ENCODE measurements around the gene RAB30. TPM values are rescaled to one million over a fixed set of nuclear protein-coding genes. Genes with fewer than 3 reads are reported as not detected.

RAB30 gene
- total RNA-seq, 2 experiments from 2014 or later, result 9.8 to 10.9 TPM

DNA sequence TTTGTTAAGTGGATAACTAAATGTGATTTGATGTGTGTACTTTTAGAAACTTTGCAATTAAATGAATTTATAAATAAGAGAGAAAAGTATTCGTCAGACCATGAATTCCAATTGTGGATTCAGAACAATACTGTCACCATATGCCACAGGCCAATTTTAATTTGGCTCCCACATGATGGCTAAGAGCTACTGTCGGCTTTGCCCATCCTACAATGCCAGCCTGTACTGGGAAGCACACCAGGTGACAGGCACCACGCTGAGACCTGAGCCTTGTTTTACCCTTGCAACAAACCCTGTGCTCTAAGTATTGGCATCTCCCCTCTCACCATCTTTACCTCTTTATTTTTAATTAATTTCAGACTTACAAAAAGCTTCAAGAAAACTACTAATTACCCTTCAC lies 14.0 kb downstream of the RAB30 start:
- TF ChIP-seq, protein P1, sequence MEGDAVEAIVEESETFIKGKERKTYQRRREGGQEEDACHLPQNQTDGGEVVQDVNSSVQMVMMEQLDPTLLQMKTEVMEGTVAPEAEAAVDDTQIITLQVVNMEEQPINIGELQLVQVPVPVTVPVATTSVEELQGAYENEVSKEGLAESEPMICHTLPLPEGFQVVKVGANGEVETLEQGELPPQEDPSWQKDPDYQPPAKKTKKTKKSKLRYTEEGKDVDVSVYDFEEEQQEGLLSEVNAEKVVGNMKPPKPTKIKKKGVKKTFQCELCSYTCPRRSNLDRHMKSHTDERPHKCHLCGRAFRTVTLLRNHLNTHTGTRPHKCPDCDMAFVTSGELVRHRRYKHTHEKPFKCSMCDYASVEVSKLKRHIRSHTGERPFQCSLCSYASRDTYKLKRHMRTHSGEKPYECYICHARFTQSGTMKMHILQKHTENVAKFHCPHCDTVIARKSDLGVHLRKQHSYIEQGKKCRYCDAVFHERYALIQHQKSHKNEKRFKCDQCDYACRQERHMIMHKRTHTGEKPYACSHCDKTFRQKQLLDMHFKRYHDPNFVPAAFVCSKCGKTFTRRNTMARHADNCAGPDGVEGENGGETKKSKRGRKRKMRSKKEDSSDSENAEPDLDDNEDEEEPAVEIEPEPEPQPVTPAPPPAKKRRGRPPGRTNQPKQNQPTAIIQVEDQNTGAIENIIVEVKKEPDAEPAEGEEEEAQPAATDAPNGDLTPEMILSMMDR (IDR thresholded peaks at IDR 0.05), result no peak
- Mint-ChIP-seq H3K36me3 (ENCODE audit: low read depth) (peaks cover 47% of the 10 kb centered on the region), H3K4me3 (no peak overlapping the region), H3K4me1 (ENCODE audit: low read depth) (peaks cover 72% of the 10 kb centered on the region), H3K27me3 (no peaks in the 10 kb centered on the region), H3K9me3 (peaks cover 18% of the 10 kb centered on the region), H3K27ac (no peak overlapping the region)
- DNase-seq, result no peak
- ChIA-PET CTCF (interaction anchor here (1.3 to 2.0 kb wide), 3 partner anchors 9 to 16 kb away, joined by 3 to 10 read pairs (median 3); no protein-coding TSS in a partner anchor), POLR2A (interaction anchor here (1.0 kb wide), 1 partner anchor 19 kb away, joined by 3 read pairs; no protein-coding TSS in a partner anchor)
- no peak for ATAC-seq
- intact Hi-C loops (cut with micrococcal nuclease), result loop anchor here (10.0 kb wide), 1 partner anchor 53 kb away; no protein-coding TSS in a partner anchor

DNA sequence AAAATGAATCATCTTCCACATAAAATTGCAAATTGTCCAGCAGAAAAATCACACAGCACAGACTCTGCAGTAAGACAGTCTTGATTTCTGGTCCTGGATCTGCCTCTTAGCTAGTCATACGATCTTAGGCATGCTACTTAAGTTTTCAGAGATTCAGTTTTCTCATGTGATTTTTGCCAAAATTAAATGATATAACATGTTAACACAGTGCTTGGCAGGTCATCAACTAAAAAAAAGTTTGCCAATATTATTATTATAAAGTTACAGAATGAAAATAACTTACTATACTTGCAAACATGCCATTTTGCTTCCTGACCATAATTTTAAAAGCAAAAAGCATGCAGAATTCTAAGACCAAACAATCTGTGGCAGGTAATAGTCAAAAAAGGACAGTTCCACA lies 15.1 kb downstream of the RAB30 start:
- Mint-ChIP-seq H3K4me1 (ENCODE audit: low read depth) (peaks cover 73% of the 10 kb centered on the region), H3K36me3 (ENCODE audit: low read depth) (peaks cover 41% of the 10 kb centered on the region), H3K27ac (no peak overlapping the region), H3K27me3 (no peaks in the 10 kb centered on the region), H3K9me3 (peaks cover 12% of the 10 kb centered on the region), H3K4me3 (no peak overlapping the region)
- TF ChIP-seq, protein P1 (IDR thresholded peaks at IDR 0.05), result no peak
- CTCF ChIA-PET, result interaction anchor here (0.7 to 2.0 kb wide), 5 partner anchors 10 to 37 kb away, joined by 3 to 10 read pairs (median 3); no protein-coding TSS in a partner anchor
- intact Hi-C loops (cut with micrococcal nuclease), result loop anchor here (10.0 kb wide), 1 partner anchor 52 kb away; no protein-coding TSS in a partner anchor
- ATAC-seq (peak; percentile 5), DNase-seq (no peak)
- POLR2A ChIA-PET, result interaction anchor here (1.0 to 1.1 kb wide), 3 partner anchors 10 to 18 kb away, joined by 3 to 4 read pairs (median 3); no protein-coding TSS in a partner anchor

DNA sequence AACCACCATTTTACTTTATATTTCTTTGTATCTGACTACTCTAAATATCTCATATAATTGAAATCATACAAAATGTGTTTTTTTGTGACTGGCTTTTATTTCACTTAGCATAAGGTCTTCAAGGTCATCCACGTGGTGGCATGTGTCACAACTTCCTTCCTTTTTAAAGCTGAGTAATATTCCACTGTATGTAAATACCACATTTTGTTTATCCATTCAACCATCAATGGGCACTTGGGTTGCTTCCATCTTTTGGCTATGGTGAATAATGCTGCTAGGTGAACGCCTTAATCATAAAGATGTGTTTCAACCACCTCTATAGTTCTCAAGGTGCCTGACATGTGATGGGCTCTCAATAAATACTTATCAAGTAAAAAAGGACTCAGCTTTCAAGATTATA lies 15.5 kb downstream of the RAB30 start:
- intact Hi-C loops (cut with micrococcal nuclease), result loop anchor here (10.0 kb wide), 1 partner anchor 51 kb away; no protein-coding TSS in a partner anchor

DNA sequence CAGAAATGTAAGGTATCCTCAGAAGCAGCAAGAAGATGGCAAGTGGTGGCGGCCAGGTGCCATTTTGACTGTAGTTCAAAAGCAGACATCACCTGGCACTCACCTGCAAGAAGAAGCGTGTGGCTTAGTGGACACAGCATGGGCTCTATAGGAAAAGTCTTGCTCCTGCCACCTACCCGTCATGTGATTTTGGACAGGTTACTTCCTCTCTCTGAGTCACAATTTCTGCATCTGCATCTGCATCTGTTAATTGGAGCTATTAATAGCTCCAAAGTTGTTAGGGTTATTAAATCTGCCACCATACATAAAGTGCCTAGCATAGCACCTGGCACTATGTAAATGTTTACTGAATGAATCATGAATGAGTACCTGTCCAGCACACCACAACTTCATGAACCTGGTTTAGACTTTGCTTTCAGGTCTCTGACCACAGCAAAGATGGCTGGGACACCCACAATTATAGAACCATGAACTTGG lies 16.8 kb downstream of the RAB30 start:
- intact Hi-C loops (cut with micrococcal nuclease), result loop anchor here (10.0 kb wide), 1 partner anchor 50 kb away; no protein-coding TSS in a partner anchor
- no peak for DNase-seq
- TF ChIP-seq, protein P1 (IDR thresholded peaks at IDR 0.05), result no peak
- no peak for ATAC-seq
- Mint-ChIP-seq H3K36me3 (ENCODE audit: low read depth) (peaks cover 38% of the 10 kb centered on the region), H3K4me1 (ENCODE audit: low read depth) (peaks cover 65% of the 10 kb centered on the region), H3K9me3 (peaks cover 7% of the 10 kb centered on the region), H3K4me3 (no peak overlapping the region), H3K27ac (no peak overlapping the region), H3K27me3 (no peaks in the 10 kb centered on the region)
- ChIA-PET CTCF (no interaction called here), POLR2A (no interaction called here)

More for the DNA sequence above, 15.5 kb downstream of the RAB30 start:
- ChIA-PET POLR2A (interaction anchor here (1.0 to 1.1 kb wide), 2 partner anchors 10 to 14 kb away, joined by 3 to 4 read pairs; no protein-coding TSS in a partner anchor), CTCF (interaction anchor here (0.7 to 2.0 kb wide), 3 partner anchors 10 to 37 kb away, joined by 3 to 10 read pairs (median 3); no protein-coding TSS in a partner anchor)
- TF ChIP-seq, protein P1 (IDR thresholded peaks at IDR 0.05), result no peak
- Mint-ChIP-seq H3K4me3 (no peak overlapping the region), H3K9me3 (peaks cover 13% of the 10 kb centered on the region), H3K27ac (no peak overlapping the region), H3K27me3 (no peaks in the 10 kb centered on the region), H3K4me1 (ENCODE audit: low read depth) (peaks cover 73% of the 10 kb centered on the region), H3K36me3 (ENCODE audit: low read depth) (peaks cover 40% of the 10 kb centered on the region)
- ATAC-seq (peak; percentile 18), DNase-seq (peak; percentile 41)

DNA sequence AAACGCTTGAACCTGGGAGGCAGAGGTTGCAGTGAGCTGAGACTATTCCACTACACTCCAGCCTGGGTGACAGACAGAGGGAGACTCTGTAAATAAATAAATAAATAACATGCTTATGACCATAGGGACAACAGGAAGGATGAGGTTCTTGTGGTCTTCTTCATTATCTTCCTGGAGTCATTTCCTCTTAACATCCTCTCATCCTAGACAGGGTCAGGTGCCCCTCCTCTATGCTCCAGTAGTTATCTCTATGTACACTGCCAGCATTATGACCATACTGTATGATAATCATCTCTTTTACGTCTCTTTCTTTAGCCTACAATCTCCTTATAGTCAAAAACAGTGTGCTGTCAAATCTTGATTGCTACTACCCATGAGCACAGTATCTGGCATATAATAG lies 17.7 kb downstream of the RAB30 start:
- ChIA-PET POLR2A (interaction anchor here (0.7 kb wide), 1 partner anchor 9 kb away, joined by 3 read pairs; no protein-coding TSS in a partner anchor), CTCF (no interaction called here)
- no peaks in the 10 kb centered on the region for H3K27me3 Mint-ChIP-seq
- ATAC-seq (no peak), DNase-seq (no peak)
- no peak overlapping the region for H3K4me3 Mint-ChIP-seq
- intact Hi-C loops (cut with micrococcal nuclease), result loop anchor here (10.0 kb wide), 1 partner anchor 49 kb away; no protein-coding TSS in a partner anchor
- peaks cover 5% of the 10 kb centered on the region for H3K9me3 Mint-ChIP-seq
- H3K36me3 Mint-ChIP-seq (ENCODE audit: low read depth), result peaks cover 35% of the 10 kb centered on the region
- TF ChIP-seq, protein P1 (IDR thresholded peaks at IDR 0.05), result no peak
- H3K4me1 Mint-ChIP-seq (ENCODE audit: low read depth), result peaks cover 59% of the 10 kb centered on the region
- no peak overlapping the region for H3K27ac Mint-ChIP-seq

Data from activated CD8-positive, alpha-beta T cell treated with anti-CD3 and anti-CD28 coated beads for 36 hours (primary cell).